HepG2 (cell line): ENCODE measurements around the gene CNPPD1. TPM values are rescaled to one million over a fixed set of nuclear protein-coding genes. Genes with fewer than 3 reads are reported as not detected.

Experiments used
- ATAC-seq: fragments of 200-7000 bp; cut with Tn5 transposase; 3 replicates; pipeline ENCODE4 v1.9.1; 2020; ENCODE audit warnings: mild to moderate bottlenecking, moderate library complexity
- BruUV-seq: library from RNA; stranded (reverse); fragments of 400-500 nt; replicated peaks from 2 replicates; lab custom pipeline; 2021; lab: Mats Ljungman, UMichigan
- CTCF ChIA-PET: fragments of 300-600 bp; formaldehyde crosslinking; extraction: SDS; loops from one replicate; lab custom pipeline; 2021; ENCODE audit warnings: low total read pairs, inconsistent platforms, low intra/inter-chr PET ratio; lab: Yijun Ruan, JAX
- POLR2A ChIA-PET: fragments of 350-600 bp; sonication (Branson Sonifier 250); formaldehyde crosslinking; loops from one replicate; lab custom pipeline; 2020; ENCODE audit warnings: antibody characterized with exemption, inconsistent platforms; lab: Yijun Ruan, JAX
- DNase-seq: peaks from one replicate; pipeline ENCODE4 v3.0.0-alpha.2; 2015; ENCODE audit warnings: low spot score
- FAIRE-seq: peaks from 3 replicates; lab custom pipeline; 2011; peaks lifted over from hg19 to GRCh38; lab: Jason Lieb, UNC
- H2AFZ ChIP-seq: one replicate; pipeline ENCODE4 v1.6.1; 2011; ENCODE audit warnings: low read length, inconsistent platforms
- H3K27ac ChIP-seq: fragments of 300-600 bp; 3 replicates; pipeline ENCODE4 v1.8.0; 2011; ENCODE audit warnings: mixed run types, mild to moderate bottlenecking, mixed read lengths, low read length, inconsistent platforms; ENCODE audit not compliant: insufficient read depth; ENCODE audit errors: extremely low read length
- H3K27me3 ChIP-seq, 2 experiments: fragments of 200-600 bp in 1 of 2; 2 replicates in 1 of 2; 3 replicates in 1 of 2; pipeline versions ENCODE4 v1.6.0 to v1.8.0; 2011; ENCODE audit warnings: low read length in 2 of 2, mild to moderate bottlenecking in 2 of 2, moderate library complexity in 2 of 2, inconsistent platforms in 1 of 2; ENCODE audit not compliant: insufficient read depth in 2 of 2, control insufficient read depth in 1 of 2
- H3K36me3 ChIP-seq, 2 experiments: fragments of 200-600 bp in 1 of 2; replicated peaks in 1 of 2; 2 replicates in 1 of 2; 3 replicates in 1 of 2; pipeline versions ENCODE4 v1.5.1 to v1.8.0; 2011; ENCODE audit warnings: low read length in 2 of 2, inconsistent platforms in 1 of 2; ENCODE audit not compliant: insufficient read depth in 2 of 2, control insufficient read depth in 1 of 2
- H3K4me1 ChIP-seq: 2 replicates; pipeline ENCODE4 v1.5.1; 2012; ENCODE audit warnings: low read length, inconsistent platforms; ENCODE audit not compliant: insufficient read depth
- H3K4me2 ChIP-seq: 2 replicates; pipeline ENCODE4 v1.6.0; 2011; ENCODE audit warnings: low read depth, low read length, inconsistent platforms
- H3K4me3 ChIP-seq, 3 experiments: fragments of 200-600 bp in 1 of 3; sonication (generic), shearing (Covaris generic) in 1 of 3; replicated peaks in 1 of 3; 2 replicates each; pipeline ENCODE4 v1.5.1; 2011 to 2016; ENCODE audit warnings: low read length in 3 of 3, inconsistent platforms in 2 of 3, low read depth in 2 of 3, mild to moderate bottlenecking in 2 of 3, control low read depth in 1 of 3, mixed read lengths in 1 of 3; ENCODE audit not compliant: insufficient read depth in 1 of 3
- H3K79me2 ChIP-seq: one replicate; pipeline ENCODE4 v1.6.1; 2011; ENCODE audit warnings: low read length, inconsistent platforms; ENCODE audit not compliant: insufficient read depth
- H3K9ac ChIP-seq: 2 replicates; pipeline ENCODE4 v1.6.0; 2011; ENCODE audit warnings: mild to moderate bottlenecking, low read depth, low read length, inconsistent platforms; ENCODE audit not compliant: insufficient read depth
- H3K9me3 ChIP-seq: 2 replicates; pipeline ENCODE4 v1.5.1; 2012; ENCODE audit warnings: mild to moderate bottlenecking, low read length
- H4K20me1 ChIP-seq: 2 replicates; pipeline ENCODE4 v1.6.0; 2011; ENCODE audit warnings: inconsistent platforms, mild to moderate bottlenecking, low read length, moderate library complexity; ENCODE audit not compliant: insufficient read depth
- AGO1 ChIP-seq: fragments of 200-400 bp; formaldehyde crosslinking; IDR thresholded peaks from 2 replicates; pipeline ENCODE4 v1.6.1; 2017; ENCODE audit warnings: mild to moderate bottlenecking, low read depth, low read length, moderate library complexity; ENCODE audit not compliant: poor library complexity, severe bottlenecking
- CENPX ChIP-seq: sonication (generic); formaldehyde crosslinking; IDR thresholded peaks from 2 replicates; pipeline ENCODE4 v1.9.0; 2021; ENCODE audit warnings: mild to moderate bottlenecking, missing genetic modification reagents, moderate library complexity
- CERS6 ChIP-seq: sonication (generic); formaldehyde crosslinking; IDR thresholded peaks from 2 replicates; pipeline ENCODE4 v1.5.0; 2020; ENCODE audit warnings: missing genetic modification reagents
- EED ChIP-seq: sonication (generic); formaldehyde crosslinking; IDR thresholded peaks from 2 replicates; pipeline ENCODE4 v1.5.0; 2020; ENCODE audit warnings: mild to moderate bottlenecking, missing genetic modification reagents
- IRF9 ChIP-seq: sonication (generic); formaldehyde crosslinking; IDR thresholded peaks from 2 replicates; pipeline ENCODE4 v1.8.0; 2022; ENCODE audit warnings: missing genetic modification reagents, mild to moderate bottlenecking, borderline replicate concordance
- RBFOX2 ChIP-seq: fragments of 200-400 bp; formaldehyde crosslinking; IDR thresholded peaks from 2 replicates; pipeline ENCODE4 v1.6.1; 2017; ENCODE audit warnings: low read depth, mild to moderate bottlenecking, low read length
- ZBTB33 ChIP-seq: sonication (generic); formaldehyde crosslinking; IDR thresholded peaks from 2 replicates; pipeline ENCODE4 v1.4.0; 2020; ENCODE audit warnings: missing genetic modification reagents
- ZNF318 ChIP-seq: sonication (generic); formaldehyde crosslinking; IDR thresholded peaks from 2 replicates; pipeline ENCODE4 v1.4.0; 2020; ENCODE audit warnings: mild to moderate bottlenecking, missing genetic modification reagents
- ZNF709 ChIP-seq: sonication (generic); formaldehyde crosslinking; IDR thresholded peaks from 2 replicates; pipeline ENCODE4 v1.5.0; 2020; ENCODE audit warnings: mild to moderate bottlenecking, missing genetic modification reagents
- ZNF768 ChIP-seq: sonication (generic); formaldehyde crosslinking; IDR thresholded peaks from 2 replicates; pipeline ENCODE4 v1.4.0; 2020; ENCODE audit warnings: missing genetic modification reagents
- WGBS: methylation state at CpG from one replicate; pipeline ENCODE4 v1.1.6; 2017; ENCODE audit warnings: low lambda C conversion rate; 5-methylcytosine and 5-hydroxymethylcytosine counted together
- in situ Hi-C: cut with HindIII; loops from 2 replicates; pipeline ENCODE4 v1.10.0; 2017; ENCODE audit warnings: low pct_unique_long_range_greater_than_20kb; ENCODE audit not compliant: extremely low pct_ligation_motif_present
- intact Hi-C: fragments of 100-400 bp; cut with micrococcal nuclease; formaldehyde crosslinking; loops from one replicate; pipeline ENCODE4 v1.10.0; 2022; ENCODE audit not compliant: unreplicated experiment
- polyA plus RNA-seq, 8 experiments: library from polyadenylated mRNA; depleted of rRNA in 3 of 8; stranded (reverse) in 7 of 8; unstranded in 1 of 8; fragments of >200 nt; fragmentation: Illumina TruSeq in 4 of 8; extraction: Trizol in 4 of 8; gene quantifications; 2 replicates each; pipeline versions ENCODE4 v1.2.1 to v1.2.3, GENCODE V29; 2011 to 2016; ENCODE audit warnings: low read depth in 4 of 8, missing spikeins in 1 of 8, mixed read lengths in 1 of 8; ENCODE audit not compliant: insufficient read depth in 1 of 8
- total RNA-seq, 5 experiments: library from RNA; depleted of rRNA; stranded (reverse); fragments of >200 nt; fragmentation: Illumina TruSeq; extraction: Trizol; gene quantifications; 2 replicates each; pipeline ENCODE4 v1.2.3, GENCODE V29; 2016; ENCODE audit warnings: low read depth in 1 of 5

Gene CNPPD1
- total and polyA plus RNA-seq, 2 of the 13 experiments (the other 11 are each of a cell fraction or from before 2014, with no cell fraction given), result 35.5 to 49.4 TPM

GRCh38 chr2:219215871-219216534, 39.3 kb upstream of the CNPPD1 start:
- H3K9ac ChIP-seq, result no peak overlapping the region
- in situ Hi-C loops, result no loop called here
- BruUV-seq, result no TSS peak
- TF ChIP-seq CERS6 (CRISPR knock-in tag), result no peak
- TF ChIP-seq CENPX (CRISPR knock-in tag), result no peak
- peak; percentile 32 for TF ChIP-seq AGO1
- TF ChIP-seq RBFOX2, result peak; percentile 74
- peak; percentile 42; the same call in 1 of the 2 replicates for TF ChIP-seq ZNF768 (CRISPR knock-in tag)
- TF ChIP-seq IRF9 (CRISPR knock-in tag), result peak; percentile 40; the same call in 1 of the 2 replicates
- TF ChIP-seq ZBTB33 (CRISPR knock-in tag), result peak; percentile 53; the same call in 1 of the 2 replicates
- 0 out of 2 replicates have a peak, but pooled peaks have one; percentile 34 for TF ChIP-seq ZNF709 (CRISPR knock-in tag)
- TF ChIP-seq EED (CRISPR knock-in tag), result no peak
- TF ChIP-seq ZNF318, result 0 out of 2 replicates have a peak, but pooled peaks have one; percentile 42

More at GRCh38 chr2:219215871-219216534, 39.3 kb upstream of the CNPPD1 start:
- H3K9me3 ChIP-seq, result no peaks in the 10 kb centered on the region
- no peaks in the 10 kb centered on the region for H3K27me3 ChIP-seq
- H3K79me2 ChIP-seq, result peaks cover 11% of the 10 kb centered on the region
- ChIA-PET CTCF (no interaction called here), POLR2A (interaction anchor here (1.0 to 6.2 kb wide), 7 partner anchors 8 to 79 kb away, joined by 3 to 196 read pairs (median 15); partner anchors contain the start of genes CNPPD1, GLB1L, STK16 and ZFAND2B)
- intact Hi-C loops, result no loop called here
- no peak overlapping the region for H2AFZ ChIP-seq
- peaks cover 49% of the 10 kb centered on the region for H3K4me1 ChIP-seq
- no peak for DNase-seq
- H3K27ac ChIP-seq, result no peak overlapping the region
- no peak overlapping the region for H3K4me3 ChIP-seq
- ATAC-seq, result no peak
- H4K20me1 ChIP-seq, result no peaks in the 10 kb centered on the region
- peak overlapping the region; percentile 99 for H3K4me2 ChIP-seq
- peaks cover 39 to 57% of the 10 kb centered on the region in 2 experiments for H3K36me3 ChIP-seq
- FAIRE-seq, result no peak
- 96% methylated on average over 27 of the region's 27 CpGs for WGBS
